ENCODE data around the gene ARHGEF6. TPM values are rescaled to one million over a fixed set of nuclear protein-coding genes. Genes with fewer than 3 reads are reported as not detected.

The ARHGEF6 gene
- total RNA-seq, 1 experiment from 2014 or later: 5.1 TPM

GRCh38 chrX:136735601-136736000 is 45.1 kb downstream of the ARHGEF6 start (continued):
- TF ChIP-seq ZNF396 (CRISPR knock-in tag; IDR thresholded peaks at IDR 0.05; ENCODE audit: borderline replicate concordance) (no peak), TEAD4 (CRISPR knock-in tag; IDR thresholded peaks at IDR 0.05) (no peak), IRF2 (CRISPR knock-in tag; IDR thresholded peaks at IDR 0.05; ENCODE audit: borderline replicate concordance, low read depth) (no peak), RORB (CRISPR knock-in tag; IDR thresholded peaks at IDR 0.05) (no peak), SMAD4 (CRISPR knock-in tag; IDR thresholded peaks at IDR 0.05) (no peak), ZNF671 (CRISPR knock-in tag; IDR thresholded peaks at IDR 0.05) (no peak)

DNA sequence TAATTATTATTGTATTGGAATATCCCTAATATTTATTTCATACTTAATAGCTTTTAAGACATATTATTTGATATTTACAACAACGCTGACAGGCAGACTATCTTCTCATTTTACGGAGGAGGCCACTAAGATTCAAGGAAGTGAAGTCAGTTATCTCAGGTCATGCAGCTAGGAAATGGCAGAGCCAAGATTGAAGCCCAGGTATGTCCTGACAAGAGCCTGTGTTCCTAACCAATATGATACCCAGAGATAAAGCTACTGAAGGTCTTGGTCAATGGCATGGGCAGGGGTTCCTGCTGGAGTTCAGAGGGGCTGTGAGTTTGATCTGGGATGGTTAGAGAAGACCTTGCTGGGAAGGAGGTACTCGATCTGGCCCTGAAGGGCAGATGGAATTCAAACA is 47.1 kb downstream of the ARHGEF6 start:
- no peak for TF ChIP-seq NFYB (CRISPR knock-in tag; conservative IDR thresholded peaks at IDR 0.05; ENCODE audit: low read depth)
- no peak for TF ChIP-seq ZNF423 (CRISPR knock-in tag; IDR thresholded peaks at IDR 0.05)
- no peak for TF ChIP-seq USF2 (CRISPR knock-in tag; IDR thresholded peaks at IDR 0.05)
- TF ChIP-seq SMAD3 (CRISPR knock-in tag; IDR thresholded peaks at IDR 0.05; ENCODE audit: borderline replicate concordance): no peak
- TF ChIP-seq FOXP4 (CRISPR knock-in tag; IDR thresholded peaks at IDR 0.05): no peak
- TF ChIP-seq ZSCAN18 (CRISPR knock-in tag; IDR thresholded peaks at IDR 0.05): no peak
- TF ChIP-seq SP1 (CRISPR knock-in tag; conservative IDR thresholded peaks at IDR 0.05): no peak
- no peak for TF ChIP-seq NFATC4 (CRISPR knock-in tag; IDR thresholded peaks at IDR 0.05)
- no peak for TF ChIP-seq KAT7 (CRISPR knock-in tag; IDR thresholded peaks at IDR 0.05; ENCODE audit: borderline replicate concordance)
- TF ChIP-seq CREB1 (CRISPR knock-in tag; IDR thresholded peaks at IDR 0.05): no peak
- no peak for TF ChIP-seq NR2C2 (CRISPR knock-in tag; IDR thresholded peaks at IDR 0.05)
- TF ChIP-seq GTF2I (CRISPR knock-in tag; conservative IDR thresholded peaks at IDR 0.05): no peak
- Mint-ChIP-seq H3K27ac (no peak overlapping the region), H3K4me3 (no peak overlapping the region), H3K36me3 (no peaks in the 10 kb centered on the region), H3K27me3 (ENCODE audit: low read depth) (no peaks in the 10 kb centered on the region), H3K4me1 (no peaks in the 10 kb centered on the region), H3K9me3 (no peaks in the 10 kb centered on the region)
- DNase-seq (ENCODE audit: low spot score) (no peak), ATAC-seq (no peak)
- CTCF ChIA-PET: no interaction called here
- POLR2A ChIA-PET: no interaction called here

- H3K27ac Mint-ChIP-seq: no peak overlapping the region
- no peak for ATAC-seq
- no peak for DNase-seq (ENCODE audit: low spot score)
- ChIA-PET POLR2A (no interaction called here), CTCF (no interaction called here)
- H3K4me1 Mint-ChIP-seq: peaks cover 2% of the 10 kb centered on the region
- no peak overlapping the region for H3K4me3 Mint-ChIP-seq
- H3K27me3 Mint-ChIP-seq (ENCODE audit: low read depth): no peaks in the 10 kb centered on the region
- H3K9me3 Mint-ChIP-seq: no peaks in the 10 kb centered on the region
- no peaks in the 10 kb centered on the region for H3K36me3 Mint-ChIP-seq
- TF ChIP-seq CDX4 (CRISPR knock-in tag; IDR thresholded peaks at IDR 0.05; ENCODE audit: borderline replicate concordance) (no peak), ZNF416 (CRISPR knock-in tag; IDR thresholded peaks at IDR 0.05) (no peak), CTCF (IDR thresholded peaks at IDR 0.05) (no peak), HMGXB4 (CRISPR knock-in tag; IDR thresholded peaks at IDR 0.05) (no peak), ZNF396 (CRISPR knock-in tag; IDR thresholded peaks at IDR 0.05; ENCODE audit: borderline replicate concordance) (no peak), JUN (CRISPR knock-in tag; IDR thresholded peaks at IDR 0.05) (no peak), ERG (CRISPR knock-in tag; IDR thresholded peaks at IDR 0.05) (no peak), FOXP1 (CRISPR knock-in tag; IDR thresholded peaks at IDR 0.05; ENCODE audit: borderline replicate concordance) (no peak)
- TF ChIP-seq, protein P1, sequence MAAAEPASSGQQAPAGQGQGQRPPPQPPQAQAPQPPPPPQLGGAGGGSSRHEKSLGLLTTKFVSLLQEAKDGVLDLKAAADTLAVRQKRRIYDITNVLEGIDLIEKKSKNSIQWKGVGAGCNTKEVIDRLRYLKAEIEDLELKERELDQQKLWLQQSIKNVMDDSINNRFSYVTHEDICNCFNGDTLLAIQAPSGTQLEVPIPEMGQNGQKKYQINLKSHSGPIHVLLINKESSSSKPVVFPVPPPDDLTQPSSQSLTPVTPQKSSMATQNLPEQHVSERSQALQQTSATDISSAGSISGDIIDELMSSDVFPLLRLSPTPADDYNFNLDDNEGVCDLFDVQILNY (CRISPR knock-in tag; IDR thresholded peaks at IDR 0.05): no peak
These were observed 48.9 kb downstream of the ARHGEF6 start for GRCh38 chrX:136731798-136732197.

All from WTC11 (cell line).